C4-2B (cell line): ENCODE measurements around the gene UTS2B.

Experiments used
- H3K27ac ChIP-seq: fragments of 450-650 bp; 2 replicates; pipeline ENCODE4 v1.5.1; 2017
- ZFX ChIP-seq: fragments of 450-650 bp; IDR thresholded peaks from 2 replicates; pipeline ENCODE4 v1.6.1; 2017
- TF ChIP-seq, protein P1 (sequence below): fragments of 450-650 bp; conservative IDR thresholded peaks from 2 replicates; pipeline ENCODE4 v1.5.1; 2017; ENCODE audit warnings: mild to moderate bottlenecking

Gene UTS2B, protein sequence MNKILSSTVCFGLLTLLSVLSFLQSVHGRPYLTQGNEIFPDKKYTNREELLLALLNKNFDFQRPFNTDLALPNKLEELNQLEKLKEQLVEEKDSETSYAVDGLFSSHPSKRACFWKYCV

DNA sequence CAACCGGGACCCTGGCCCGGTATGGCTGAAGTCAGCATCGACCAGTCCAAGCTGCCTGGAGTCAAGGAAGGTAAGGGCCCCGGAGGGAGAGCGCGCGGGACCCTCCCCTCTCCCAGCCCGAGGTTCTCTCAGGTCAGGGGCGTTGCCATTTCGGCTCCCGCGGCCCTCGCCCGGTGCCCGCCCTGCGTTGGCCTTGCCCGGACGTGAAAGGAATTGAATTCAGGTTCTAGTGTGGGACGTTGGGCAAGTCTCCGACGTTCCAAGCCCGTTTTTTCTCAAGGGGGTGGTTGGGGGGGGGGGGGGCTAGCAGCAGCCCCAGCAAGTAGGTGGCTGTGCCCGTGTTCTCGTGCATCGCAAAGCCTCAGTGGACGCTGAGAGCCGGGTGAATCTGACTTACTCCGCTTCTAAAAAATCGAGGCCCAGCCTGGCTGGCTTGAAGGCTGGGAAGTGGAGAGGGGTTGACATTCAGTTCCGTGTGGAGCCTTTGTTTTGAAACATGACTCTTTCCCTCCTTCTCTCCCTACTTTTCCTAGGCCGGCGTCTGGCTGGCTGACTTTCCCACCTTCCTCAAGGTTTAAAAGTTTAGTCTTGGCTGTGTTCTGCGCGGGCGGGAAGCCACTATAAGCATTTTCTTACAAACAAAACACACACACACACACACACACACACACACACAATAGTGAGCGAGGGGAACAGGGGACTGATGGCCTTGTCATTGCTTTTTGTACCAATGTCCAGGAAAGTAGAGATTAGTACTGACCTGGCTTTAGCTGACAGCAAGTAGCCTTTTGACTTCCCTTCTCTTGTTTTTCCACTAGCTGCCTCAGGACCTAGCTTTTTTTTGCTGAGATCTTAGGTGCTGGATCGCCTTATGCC is at the start of gene UTS2B:
TSS of gene UTS2B (minus strand) at position 873 of the 876 bp plus-strand sequence. CDS start 48,337 bp downstream, outside the sequence.
- TF ChIP-seq, protein P1, sequence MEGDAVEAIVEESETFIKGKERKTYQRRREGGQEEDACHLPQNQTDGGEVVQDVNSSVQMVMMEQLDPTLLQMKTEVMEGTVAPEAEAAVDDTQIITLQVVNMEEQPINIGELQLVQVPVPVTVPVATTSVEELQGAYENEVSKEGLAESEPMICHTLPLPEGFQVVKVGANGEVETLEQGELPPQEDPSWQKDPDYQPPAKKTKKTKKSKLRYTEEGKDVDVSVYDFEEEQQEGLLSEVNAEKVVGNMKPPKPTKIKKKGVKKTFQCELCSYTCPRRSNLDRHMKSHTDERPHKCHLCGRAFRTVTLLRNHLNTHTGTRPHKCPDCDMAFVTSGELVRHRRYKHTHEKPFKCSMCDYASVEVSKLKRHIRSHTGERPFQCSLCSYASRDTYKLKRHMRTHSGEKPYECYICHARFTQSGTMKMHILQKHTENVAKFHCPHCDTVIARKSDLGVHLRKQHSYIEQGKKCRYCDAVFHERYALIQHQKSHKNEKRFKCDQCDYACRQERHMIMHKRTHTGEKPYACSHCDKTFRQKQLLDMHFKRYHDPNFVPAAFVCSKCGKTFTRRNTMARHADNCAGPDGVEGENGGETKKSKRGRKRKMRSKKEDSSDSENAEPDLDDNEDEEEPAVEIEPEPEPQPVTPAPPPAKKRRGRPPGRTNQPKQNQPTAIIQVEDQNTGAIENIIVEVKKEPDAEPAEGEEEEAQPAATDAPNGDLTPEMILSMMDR: no peak
- peak; percentile 80 for TF ChIP-seq ZFX
- H3K27ac ChIP-seq: peak within 1 kb of the TSS; percentile 84

DNA sequence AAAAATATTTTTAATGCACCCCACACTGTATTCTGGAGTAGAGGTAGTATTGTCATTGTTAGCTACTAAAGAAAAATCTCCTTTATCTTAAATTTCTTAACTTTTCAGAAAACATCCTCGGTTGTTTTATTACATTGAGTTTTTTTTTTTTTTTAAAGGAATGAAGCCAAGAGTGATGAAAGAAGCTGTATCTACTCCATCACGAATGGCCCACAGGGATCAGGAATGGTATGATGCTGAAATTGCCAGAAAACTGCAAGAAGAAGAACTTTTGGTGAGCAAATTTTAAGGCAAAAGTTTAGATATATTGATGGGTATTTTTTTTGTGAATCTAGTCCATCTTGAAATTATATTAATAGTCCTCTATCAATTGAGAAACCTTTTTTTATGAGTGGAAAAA is 49.7 kb upstream of the UTS2B start:
- TF ChIP-seq, protein P1: no peak
- no peak for TF ChIP-seq ZFX
- H3K27ac ChIP-seq: no peak overlapping the region

DNA sequence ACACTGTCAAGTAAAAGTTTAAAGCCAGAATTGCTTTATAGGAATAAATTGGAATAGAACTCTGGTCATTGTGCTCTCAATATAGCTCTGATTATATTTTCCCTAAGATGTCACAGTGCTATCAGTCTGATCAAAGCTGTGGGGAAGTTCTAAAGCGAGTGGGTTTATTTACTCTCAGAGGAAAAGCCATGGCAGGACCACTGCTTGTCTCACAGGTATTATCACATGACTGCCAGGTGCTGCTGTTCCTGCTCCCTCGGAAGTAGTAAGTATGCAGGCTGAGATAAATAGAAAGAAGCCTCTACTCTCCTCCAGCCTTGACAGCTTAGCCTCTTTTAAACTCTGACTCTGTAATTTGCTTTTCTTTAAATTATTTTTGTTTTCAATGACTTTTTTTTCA is 49.1 kb upstream of the UTS2B start:
- H3K27ac ChIP-seq: no peak overlapping the region
- TF ChIP-seq ZFX: no peak
- TF ChIP-seq, protein P1: no peak

DNA sequence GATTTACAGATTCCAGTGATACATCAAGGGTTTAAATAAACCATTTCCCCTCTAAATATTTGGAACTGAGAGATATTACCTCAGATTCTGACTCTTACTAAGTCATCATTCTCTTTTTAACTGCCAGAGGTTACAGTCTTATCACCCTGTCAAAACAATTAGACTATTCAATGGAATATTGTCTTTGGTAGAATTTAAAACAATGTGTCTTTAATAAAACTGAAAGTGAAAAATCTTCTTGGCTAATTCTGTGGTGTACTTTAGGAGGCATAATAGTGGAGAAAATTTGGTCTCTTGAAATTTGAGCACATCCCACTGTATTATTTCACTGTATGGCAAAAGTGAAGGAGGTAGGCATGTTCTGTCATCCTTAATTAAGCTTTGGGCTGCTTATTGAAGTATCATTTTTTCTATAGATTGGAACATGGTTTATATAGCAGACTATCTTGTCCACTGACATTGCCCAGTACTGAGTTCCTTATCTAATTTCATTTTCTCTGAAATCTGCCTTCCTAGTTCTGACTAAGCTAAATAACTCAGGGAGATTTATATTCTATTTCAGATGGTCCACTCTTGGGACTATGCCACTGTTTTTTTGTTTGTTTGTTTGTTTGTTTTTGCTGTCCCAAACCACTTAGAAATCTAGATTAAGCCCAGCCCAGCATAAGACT is 48.0 kb upstream of the UTS2B start:
- TF ChIP-seq, protein P1: no peak
- TF ChIP-seq ZFX: no peak
- no peak overlapping the region for H3K27ac ChIP-seq

DNA sequence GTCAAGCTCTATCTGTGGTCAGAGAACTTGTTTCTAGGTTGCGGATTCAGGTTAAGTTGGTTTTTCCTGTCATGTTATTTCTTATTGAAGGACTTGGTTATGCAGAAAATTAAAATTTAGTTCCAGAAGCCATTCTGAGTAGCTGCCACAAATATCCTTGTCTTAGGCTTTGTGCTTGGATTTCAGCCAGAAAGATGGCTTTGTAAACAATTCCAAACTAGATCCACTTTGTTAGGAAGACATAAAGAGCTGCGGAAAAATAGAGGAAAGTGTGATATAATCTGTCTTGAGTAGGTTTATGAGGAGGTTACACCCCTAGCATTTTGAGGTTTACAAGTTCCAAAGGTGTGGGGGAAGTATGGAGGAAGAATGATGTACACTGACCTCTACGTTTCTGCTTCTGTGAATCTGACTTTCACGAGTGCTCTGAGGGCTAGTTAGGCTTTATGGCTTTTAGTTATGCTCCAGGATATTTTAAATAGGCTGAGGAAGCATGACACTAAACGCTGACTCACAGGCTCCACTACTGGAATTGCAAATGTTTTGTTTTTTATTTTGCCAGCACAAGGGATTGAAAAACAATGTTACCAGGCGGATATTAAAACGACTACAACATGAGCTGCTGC is 46.3 kb upstream of the UTS2B start:
- H3K27ac ChIP-seq: no peak overlapping the region
- TF ChIP-seq, protein P1: no peak; the same call in 1 of the 2 replicates
- TF ChIP-seq ZFX: no peak

DNA sequence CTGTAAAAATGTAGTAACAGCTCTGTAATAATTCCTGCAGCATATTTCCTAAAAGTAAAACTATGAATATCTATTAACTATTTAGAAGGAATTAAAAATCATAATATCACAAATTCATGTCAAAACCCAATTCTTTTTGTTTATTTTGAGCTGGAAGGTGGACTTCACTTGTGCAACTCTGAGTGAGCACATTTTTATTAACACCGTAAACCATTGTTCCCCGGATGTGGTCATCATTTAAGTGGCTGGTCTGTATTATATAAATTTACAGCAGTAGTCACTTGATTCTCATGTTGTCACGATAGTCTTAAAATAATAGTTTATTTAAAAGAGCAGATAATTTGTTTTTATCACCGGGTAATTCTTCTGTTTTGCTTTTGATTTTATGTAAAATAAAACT is 43.0 kb upstream of the UTS2B start:
- TF ChIP-seq ZFX: no peak
- TF ChIP-seq, protein P1: no peak
- H3K27ac ChIP-seq: no peak overlapping the region
